GM12874 (cell line): Measurements from ENCODE around the gene WDR49.

Experiments
- CTCF ChIP-seq: IDR thresholded peaks from 2 replicates; pipeline ENCODE4 v1.5.1; 2011; ENCODE audit warnings: low read depth, mild to moderate bottlenecking, control low read depth, low read length, moderate library complexity; ENCODE audit not compliant: insufficient read depth

Gene WDR49

DNA sequence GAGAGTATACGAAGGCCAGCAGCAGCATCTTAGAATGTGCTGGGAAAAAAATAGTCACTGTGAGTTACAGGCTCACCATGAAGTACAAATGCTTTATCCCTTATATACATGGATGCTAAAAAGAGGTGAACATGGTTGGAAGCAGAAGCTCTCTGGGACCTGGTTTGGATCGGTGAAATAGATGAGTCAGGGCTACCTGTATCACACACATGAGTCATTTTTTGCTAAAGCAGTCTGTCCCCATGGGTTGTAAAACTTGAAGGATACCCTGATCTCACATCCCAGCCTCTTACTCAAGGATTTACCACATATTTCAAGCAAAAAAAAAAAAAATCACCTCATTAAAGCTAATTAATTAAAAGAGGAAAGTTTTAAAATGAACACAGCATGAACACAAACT, 173.0 kb downstream of the WDR49 start:
- TF ChIP-seq CTCF: no peak

- TF ChIP-seq CTCF: no peak
Measured at GRCh38 chr3:167473863-167474262, 179.9 kb downstream of the WDR49 start, which contains the start of gene SERPINI2. Gene SERPINI2 (minus strand): TSS chr3:167474042. CDS start chr3:167471834, 2,208 bp downstream.

DNA sequence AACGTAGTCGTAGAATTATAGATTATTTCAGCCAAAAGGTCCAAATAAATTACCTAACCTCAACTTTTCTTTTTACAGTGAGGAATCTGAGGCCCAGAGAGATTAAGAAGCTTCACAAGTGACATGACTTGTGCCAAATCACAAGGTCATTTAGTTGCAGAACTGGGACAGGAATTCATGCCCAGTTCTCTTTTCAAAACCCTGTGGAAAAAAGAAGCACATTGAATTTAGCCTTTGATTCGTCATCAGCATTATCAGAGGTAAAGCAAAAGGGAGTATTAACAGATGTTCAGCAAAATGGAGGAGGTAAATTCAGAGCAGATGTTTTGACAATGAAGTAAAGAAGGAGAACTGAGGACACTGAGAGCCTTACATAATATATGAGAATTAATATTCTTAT, 184.4 kb downstream of the WDR49 start:
- TF ChIP-seq CTCF: no peak

GRCh38 chr3:167467848-167468611, 185.7 kb downstream of the WDR49 start:
- no peak for TF ChIP-seq CTCF

DNA sequence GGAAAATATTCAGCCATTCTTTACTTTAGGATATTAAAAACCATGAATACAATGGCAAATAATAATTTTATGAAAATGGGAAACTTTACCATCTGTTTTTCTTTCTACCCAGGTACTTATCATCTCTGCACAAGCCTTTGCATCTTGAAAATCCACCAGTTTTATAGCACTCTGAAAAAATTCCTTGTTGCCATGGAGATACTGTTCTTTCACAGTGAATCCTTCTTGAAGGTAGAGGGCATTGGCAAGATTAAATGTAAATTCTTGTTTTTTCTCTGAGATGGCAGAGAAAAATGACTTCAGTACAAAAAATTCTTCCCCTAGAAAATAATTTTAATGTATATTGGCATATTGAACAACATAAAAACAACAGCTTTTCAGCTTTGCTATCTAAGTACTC, 186.8 kb downstream of the WDR49 start:
- no peak for TF ChIP-seq CTCF

DNA sequence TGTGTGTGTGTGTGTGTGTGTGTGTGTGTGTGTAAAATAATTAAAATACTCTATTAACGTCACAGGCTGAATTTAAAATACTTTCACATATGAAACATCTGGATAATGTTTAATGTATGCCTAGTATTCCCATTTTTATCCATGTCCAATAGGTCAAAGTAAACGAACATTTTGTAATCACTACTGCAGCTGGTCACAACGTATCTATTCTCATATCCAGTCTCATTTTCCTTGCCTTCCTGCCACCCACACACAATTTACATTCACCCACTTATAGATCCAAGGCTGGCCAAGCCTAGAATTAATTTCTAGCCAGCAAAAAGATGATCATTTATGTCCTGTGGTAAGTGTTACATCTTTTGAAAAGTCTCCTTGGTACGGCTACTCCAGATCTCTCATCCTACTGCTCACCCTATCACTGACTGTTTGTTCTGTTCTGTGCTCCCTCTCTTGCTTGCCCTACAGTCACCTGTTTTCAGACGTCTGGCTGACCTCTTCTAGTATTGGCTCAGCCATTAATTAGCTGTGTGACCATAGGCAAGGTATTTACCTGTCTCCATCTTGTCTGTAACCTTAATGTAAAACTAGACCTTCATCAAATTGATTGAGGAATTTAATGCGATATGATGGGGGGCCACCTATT, 197.5 kb downstream of the WDR49 start:
- TF ChIP-seq CTCF: no peak

DNA sequence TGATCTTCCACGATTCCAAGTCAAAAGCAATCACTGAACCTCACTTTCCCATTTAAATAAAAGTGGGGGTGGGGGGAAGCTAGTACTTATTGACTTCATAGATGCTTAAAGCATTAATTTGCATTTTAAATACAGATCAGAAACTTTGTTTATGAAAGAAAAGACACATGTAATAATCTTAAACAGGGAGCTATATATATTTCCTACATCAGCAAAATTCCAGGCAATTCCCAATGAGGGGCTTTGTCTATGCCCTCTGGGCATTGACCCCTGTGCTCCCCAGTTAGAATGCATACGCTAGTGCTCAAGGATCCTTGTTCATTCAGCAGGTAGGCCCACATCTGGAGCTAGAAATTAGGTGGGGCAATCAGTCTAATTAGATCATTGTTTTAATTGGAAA, 199.9 kb downstream of the WDR49 start:
- TF ChIP-seq CTCF: no peak
